ENCODE data around the gene RICTOR. TPM values are rescaled to one million over a fixed set of nuclear protein-coding genes. Genes with fewer than 3 reads are reported as not detected.
A peak's percentile ranks its signal among the peaks of the same experiment; 100 is the strongest.

Gene RICTOR
- total and polyA plus RNA-seq, 9 of the 15 experiments (the other 6 are each of a cell fraction or from before 2014, with no cell fraction given): 13.9 to 46.6 (median 22.6) TPM

DNA sequence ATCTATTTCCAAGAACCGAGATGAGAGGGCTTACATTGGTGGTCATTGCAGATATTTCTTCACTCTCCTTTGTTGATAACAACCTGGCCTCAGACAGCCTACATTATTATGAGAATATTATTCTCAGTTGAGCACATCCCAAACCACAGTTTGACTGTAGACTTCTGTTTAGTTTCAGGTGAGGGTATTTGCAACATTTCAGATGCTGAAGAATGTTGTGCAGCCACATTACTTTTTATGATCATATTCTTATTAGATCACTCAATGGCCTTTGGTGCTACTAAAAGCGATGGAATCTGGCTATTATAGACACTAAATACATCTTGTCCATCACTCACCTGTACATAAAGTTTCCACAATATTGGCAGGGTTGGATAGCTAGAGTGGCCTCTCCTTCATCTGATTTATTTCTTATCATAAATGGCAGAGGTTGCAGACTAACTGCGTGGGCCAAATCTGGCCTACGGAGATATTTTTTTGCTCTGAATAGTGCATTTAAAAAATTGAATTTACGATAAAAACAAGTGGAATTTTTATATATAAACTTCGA lies 26.2 kb upstream of the RICTOR start (continued):
- TF ChIP-seq, protein P1, sequence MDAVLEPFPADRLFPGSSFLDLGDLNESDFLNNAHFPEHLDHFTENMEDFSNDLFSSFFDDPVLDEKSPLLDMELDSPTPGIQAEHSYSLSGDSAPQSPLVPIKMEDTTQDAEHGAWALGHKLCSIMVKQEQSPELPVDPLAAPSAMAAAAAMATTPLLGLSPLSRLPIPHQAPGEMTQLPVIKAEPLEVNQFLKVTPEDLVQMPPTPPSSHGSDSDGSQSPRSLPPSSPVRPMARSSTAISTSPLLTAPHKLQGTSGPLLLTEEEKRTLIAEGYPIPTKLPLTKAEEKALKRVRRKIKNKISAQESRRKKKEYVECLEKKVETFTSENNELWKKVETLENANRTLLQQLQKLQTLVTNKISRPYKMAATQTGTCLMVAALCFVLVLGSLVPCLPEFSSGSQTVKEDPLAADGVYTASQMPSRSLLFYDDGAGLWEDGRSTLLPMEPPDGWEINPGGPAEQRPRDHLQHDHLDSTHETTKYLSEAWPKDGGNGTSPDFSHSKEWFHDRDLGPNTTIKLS (IDR thresholded peaks at IDR 0.05; ENCODE audit: borderline replicate concordance, low read depth): no peak
- no peak for TF ChIP-seq ZNF384 (IDR thresholded peaks at IDR 0.05; ENCODE audit: low read depth, low read length)
- no peak for TF ChIP-seq ZNF282 (CRISPR knock-in tag; IDR thresholded peaks at IDR 0.05)
- no peak for TF ChIP-seq ZC3H11A (IDR thresholded peaks at IDR 0.05; ENCODE audit: low read depth, low read length)
- peak; percentile 66 for TF ChIP-seq CBFA2T3 (IDR thresholded peaks at IDR 0.05)
- no peak for TF ChIP-seq ZNF143 (CRISPR knock-in tag; IDR thresholded peaks at IDR 0.05)
- TF ChIP-seq POLR2AphosphoS5 (IDR thresholded peaks at IDR 0.05; ENCODE audit: control insufficient read depth, insufficient read depth, low read depth, low read length): no peak
- no peak for TF ChIP-seq MYBL2 (IDR thresholded peaks at IDR 0.05; ENCODE audit: low read depth)
- no peak for TF ChIP-seq MYBL2 (CRISPR knock-in tag; IDR thresholded peaks at IDR 0.05; ENCODE audit: borderline replicate concordance)
- TF ChIP-seq THRAP3 (IDR thresholded peaks at IDR 0.05; ENCODE audit: borderline replicate concordance): no peak
- no peak for TF ChIP-seq PHF8 (IDR thresholded peaks at IDR 0.05; ENCODE audit: borderline replicate concordance, low read length)
- no peak for TF ChIP-seq ZC3H8 (IDR thresholded peaks at IDR 0.05)
- TF ChIP-seq ZBTB17 (CRISPR knock-in tag; IDR thresholded peaks at IDR 0.05): no peak
- TF ChIP-seq, protein P2, sequence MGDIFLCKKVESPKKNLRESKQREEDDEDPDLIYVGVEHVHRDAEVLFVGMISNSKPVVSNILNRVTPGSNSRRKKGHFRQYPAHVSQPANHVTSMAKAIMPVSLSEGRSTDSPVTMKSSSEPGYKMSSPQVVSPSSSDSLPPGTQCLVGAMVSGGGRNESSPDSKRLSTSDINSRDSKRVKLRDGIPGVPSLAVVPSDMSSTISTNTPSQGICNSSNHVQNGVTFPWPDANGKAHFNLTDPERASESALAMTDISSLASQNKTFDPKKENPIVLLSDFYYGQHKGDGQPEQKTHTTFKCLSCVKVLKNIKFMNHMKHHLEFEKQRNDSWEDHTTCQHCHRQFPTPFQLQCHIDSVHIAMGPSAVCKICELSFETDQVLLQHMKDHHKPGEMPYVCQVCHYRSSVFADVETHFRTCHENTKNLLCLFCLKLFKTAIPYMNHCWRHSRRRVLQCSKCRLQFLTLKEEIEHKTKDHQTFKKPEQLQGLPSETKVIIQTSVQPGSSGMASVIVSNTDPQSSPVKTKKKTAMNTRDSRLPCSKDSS (IDR thresholded peaks at IDR 0.05; ENCODE audit: low read depth, partially characterized antibody): no peak
- no peak for TF ChIP-seq CHAMP1 (IDR thresholded peaks at IDR 0.05)
- peak; percentile 50 for TF ChIP-seq TEAD4 (IDR thresholded peaks at IDR 0.05; ENCODE audit: low read length)
- TF ChIP-seq TEAD4 (CRISPR knock-in tag; IDR thresholded peaks at IDR 0.05; ENCODE audit: borderline replicate concordance): no peak
- TF ChIP-seq, protein P3, sequence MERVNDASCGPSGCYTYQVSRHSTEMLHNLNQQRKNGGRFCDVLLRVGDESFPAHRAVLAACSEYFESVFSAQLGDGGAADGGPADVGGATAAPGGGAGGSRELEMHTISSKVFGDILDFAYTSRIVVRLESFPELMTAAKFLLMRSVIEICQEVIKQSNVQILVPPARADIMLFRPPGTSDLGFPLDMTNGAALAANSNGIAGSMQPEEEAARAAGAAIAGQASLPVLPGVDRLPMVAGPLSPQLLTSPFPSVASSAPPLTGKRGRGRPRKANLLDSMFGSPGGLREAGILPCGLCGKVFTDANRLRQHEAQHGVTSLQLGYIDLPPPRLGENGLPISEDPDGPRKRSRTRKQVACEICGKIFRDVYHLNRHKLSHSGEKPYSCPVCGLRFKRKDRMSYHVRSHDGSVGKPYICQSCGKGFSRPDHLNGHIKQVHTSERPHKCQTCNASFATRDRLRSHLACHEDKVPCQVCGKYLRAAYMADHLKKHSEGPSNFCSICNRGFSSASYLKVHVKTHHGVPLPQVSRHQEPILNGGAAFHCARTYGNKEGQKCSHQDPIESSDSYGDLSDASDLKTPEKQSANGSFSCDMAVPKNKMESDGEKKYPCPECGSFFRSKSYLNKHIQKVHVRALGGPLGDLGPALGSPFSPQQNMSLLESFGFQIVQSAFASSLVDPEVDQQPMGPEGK (CRISPR knock-in tag; IDR thresholded peaks at IDR 0.05; ENCODE audit: borderline replicate concordance): no peak
